ENCODE results near the gene VKORC1L1.
"Not testable (repeated sequence)": the region's sequence is repeated elsewhere in the genome, so short reads cannot be mapped to it uniquely, and the experiment has no call there.

VKORC1L1 gene

GRCh38 chr7:65978891-65979582, 106.2 kb downstream of the VKORC1L1 start:
- no peak for DNase-seq (ENCODE audit: low spot score)

DNA sequence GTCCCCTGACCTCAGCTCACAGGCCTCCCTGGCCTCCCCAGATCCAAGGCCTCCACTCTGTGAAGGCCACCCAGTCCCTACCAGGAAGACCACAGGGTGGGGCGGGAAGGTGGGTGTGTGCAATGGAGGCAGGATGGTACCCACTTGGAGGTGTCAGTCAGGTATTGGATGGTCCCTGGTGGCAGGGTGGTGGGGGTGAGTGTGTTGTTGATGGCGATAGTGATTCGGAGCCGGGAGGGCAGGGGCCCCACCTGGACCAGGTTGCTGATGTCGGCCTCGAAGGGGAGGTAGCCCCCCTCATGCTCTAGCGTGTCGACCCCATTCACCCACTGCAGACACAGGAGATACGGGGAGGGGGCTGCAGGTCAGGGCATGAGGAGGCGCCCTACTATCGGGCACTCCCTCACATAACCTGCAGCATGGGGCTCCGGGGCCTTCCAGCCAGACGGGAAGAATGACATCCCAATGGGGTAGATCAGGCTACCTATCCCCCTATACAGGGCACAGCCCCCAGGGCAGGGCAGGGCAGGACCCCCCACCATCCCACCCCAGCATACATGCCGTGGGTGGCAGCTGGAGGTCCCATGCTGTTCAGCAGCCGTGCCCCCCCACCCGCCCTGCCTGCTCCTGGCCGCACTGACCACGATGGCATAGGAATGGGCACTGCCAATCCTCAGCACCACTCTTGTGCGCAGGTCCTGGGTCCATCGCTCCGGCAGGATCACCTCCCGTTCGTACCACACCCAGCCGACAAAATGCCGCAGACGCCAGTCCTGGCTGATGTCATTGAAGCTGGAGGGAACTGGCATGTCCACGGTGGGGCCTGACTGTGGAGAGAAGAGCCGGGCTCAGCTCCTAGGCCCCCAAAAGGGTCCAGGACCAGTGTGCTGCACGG, 107.0 kb downstream of the VKORC1L1 start:
- no peak for DNase-seq (ENCODE audit: low spot score)

GRCh38 chr7:65980478-65981250, 107.8 kb downstream of the VKORC1L1 start:
- peak; percentile 20 for DNase-seq (ENCODE audit: low spot score)

- DNase-seq (ENCODE audit: low spot score): peak; percentile 88
Observed at GRCh38 chr7:65981965-65982792, 109.3 kb downstream of the VKORC1L1 start, which contains the start of gene GUSB. Gene GUSB, minus strand, starts transcription at chr7:65982213. Its CDS starts 30 bp downstream, at chr7:65982183.

DNA sequence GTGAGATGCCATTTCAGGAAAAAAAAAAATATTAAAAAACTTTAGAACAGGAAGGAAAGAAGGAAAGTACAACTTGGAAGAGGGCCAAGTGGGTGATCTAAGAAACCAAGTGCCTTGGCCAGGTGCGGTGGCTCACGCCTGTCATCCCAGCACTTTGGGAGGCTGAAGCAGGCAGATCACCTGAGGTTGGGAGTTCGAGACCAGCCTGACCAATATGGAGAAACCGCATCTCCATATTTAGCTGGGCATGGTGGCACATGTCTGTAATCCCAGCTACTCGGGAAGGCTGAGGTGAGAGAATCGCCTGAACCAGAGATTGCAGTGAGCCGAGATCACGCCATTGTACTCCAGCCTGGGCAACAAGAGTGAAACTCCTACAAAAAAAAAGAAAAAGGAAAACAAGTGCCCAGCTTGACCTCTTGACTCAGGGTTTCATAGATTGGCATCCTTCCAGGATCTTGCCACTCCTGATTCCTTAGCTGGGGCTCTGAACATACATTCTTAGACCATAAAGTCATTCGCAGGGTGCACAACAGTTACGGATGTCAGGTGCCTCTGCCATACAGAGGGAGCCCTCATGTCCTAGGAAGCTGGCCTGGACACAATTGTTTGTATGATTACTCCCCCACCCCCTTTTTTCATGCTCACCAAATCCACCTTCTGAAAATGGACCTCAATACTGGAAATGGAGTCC, 111.2 kb downstream of the VKORC1L1 start:
- DNase-seq (ENCODE audit: low spot score): no peak

DNA sequence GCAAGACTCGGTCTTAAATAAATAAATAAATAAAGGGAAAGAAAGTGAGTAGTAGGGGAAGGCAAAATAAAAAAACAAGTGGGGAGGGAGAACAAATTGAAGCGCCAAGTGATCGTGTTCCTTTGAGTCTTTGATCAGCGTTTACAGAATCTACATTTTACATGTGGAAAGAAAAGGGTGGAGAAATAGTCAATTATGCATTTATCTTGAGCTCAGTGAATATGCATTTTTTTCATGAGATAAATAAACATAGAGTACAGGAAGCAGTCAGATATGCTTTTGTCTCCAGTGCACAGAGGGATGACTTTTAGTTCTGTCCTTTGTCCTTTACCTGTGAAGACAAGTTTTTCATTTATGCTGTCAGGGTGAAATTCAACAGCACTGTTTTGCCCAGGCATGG, 115.2 kb downstream of the VKORC1L1 start:
- DNase-seq (ENCODE audit: low spot score): no peak

DNA sequence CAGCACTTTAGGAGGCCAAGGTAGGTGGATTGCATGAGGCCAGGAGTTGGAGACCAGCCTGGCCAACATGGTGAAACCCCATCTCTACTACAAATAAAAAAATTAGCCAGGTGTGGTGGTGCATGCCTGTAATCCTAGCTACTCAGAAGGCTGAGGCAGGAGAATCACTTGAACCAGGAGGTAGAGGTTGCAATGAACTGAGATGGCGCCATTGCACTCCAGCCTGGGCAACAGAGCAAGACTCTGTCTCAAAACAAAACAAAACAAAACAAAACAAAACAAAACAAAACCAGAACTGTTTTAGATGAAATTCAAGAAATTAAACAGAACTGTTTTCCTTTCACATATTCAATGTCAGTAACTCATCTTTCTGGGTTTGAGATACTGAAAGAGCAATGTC, 115.6 kb downstream of the VKORC1L1 start:
- not testable (repeated sequence) for DNase-seq (ENCODE audit: low spot score)

DNA sequence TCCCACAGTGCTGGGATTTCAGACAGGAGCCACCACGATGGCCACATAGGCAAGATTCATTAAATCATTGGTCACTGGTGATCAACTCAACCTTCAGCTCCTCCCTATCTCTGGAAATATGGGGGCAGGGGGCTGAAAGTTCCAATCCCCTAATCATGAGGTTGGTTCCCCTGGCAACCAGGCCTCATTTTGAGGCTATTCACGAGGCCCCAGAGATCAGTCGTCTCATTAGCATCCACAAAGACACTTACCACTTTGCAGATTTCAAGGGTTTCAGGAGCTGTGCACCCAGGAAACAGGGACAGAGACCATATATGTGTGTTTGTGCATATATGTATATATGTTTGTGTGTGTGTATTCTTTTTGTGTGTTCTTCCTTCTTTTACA, 116.8 kb downstream of the VKORC1L1 start:
- no peak for DNase-seq (ENCODE audit: low spot score)

DNA sequence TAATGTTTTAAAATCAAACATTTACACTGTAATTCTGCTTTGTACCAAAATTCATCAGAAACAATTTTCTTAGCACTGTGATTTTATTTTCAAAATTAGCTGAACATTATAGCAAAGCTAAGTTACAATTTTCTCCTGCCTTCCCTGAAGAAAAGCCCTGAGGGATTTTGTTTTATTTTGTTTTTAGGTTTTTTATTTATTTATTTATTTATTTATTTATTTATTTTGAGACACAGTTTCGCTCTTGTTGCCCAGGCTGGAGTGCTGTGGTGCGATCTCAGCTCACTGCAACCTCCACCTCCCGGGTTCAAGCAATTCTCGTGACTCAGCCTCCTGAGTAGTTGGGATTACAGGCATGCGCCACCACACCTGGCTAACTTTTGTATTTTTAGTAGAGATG, 119.0 kb downstream of the VKORC1L1 start:
- not testable (repeated sequence) for DNase-seq (ENCODE audit: low spot score)

DNA sequence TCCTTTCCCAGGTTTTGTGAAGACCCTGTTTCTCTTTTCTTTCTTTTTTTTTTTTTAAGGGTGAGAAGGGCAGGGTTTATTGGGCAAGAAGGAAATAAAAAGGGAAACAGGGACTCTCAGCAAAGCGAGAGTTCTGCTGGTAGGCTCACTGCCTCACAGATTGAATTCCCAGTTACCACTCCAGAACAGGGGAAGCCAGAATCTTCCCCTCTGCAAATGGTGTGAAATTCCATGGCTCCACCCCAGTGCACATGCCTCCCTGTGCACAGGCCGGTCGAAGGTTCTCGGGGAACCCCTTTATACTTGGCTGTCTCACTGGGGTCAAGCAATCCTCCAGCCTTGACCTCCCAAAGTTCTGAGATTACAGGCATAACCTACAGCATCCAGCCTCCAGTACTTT, 119.7 kb downstream of the VKORC1L1 start:
- no peak for DNase-seq (ENCODE audit: low spot score)

DNA sequence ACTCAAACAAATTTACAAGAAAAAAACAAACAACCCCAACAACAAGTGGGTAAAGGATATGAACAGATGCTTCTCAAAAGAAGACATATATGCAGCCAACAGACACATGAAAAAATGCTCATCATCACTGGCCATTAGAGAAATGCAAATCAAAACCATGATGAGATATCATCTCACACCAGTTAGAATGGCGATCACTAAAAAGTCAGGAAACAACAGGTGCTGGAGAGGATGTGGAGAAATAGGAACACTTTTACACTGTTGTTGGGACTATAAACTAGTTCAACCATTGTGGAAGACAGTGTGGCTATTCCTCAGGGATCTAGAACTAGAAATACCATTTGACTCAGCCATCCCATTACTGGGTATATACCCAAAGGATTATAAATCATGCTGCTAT, 122.1 kb downstream of the VKORC1L1 start:
- DNase-seq (ENCODE audit: low spot score): not testable (repeated sequence)

DNA sequence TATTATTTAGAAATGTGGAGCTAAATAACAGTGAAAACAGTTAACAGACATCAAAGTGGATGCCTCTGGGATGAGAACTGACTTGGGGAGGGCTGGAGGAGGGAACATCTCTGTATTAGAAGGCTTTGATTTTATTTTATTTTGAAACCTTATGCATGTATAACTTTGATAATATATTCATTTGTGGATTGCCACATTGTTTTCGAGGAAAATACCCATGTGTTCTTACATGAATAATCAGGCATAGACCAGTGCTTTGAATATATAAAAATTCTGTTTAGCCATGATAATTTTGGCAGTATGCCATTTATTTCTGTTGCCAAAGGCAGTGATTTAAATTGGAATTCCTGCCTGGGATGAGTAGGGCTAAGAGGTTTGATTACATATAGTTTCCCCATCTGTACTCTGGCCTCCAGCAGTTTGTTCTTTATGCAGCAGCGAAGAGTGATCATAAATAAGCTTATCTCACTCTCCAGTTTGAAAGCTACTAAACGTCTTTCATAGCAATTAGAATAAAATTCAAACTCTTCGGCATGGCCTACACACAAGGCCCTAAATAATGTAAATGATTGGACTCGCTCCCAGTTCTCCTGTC, 128.0 kb downstream of the VKORC1L1 start:
- not testable (repeated sequence) for DNase-seq (ENCODE audit: low spot score)

DNA sequence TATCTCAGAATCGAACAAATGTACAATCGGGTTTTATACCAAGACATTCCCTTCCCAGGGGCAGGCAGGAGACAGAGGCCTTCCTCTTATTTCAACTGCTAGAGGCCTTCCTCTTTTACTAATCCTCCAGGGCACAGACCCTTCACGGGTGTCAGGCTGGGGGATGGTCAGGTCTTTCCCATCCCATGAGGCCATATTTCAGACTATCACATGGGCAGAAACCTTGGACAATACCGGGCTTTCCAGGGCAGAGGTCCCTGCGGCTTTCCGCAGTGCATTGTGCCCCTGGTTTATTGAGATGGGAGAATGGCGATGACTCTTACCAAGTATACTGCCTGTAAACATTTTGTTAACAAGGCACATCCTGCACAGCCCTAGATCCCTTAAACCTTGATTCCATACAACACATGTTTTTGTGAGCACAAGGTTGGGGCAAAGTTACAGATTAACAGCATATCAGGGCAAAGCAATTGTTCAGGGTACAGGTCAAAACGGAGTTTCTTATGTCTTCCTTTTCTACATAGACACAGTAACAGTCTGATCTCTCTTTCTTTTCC, 132.3 kb downstream of the VKORC1L1 start:
- not testable (repeated sequence) for DNase-seq (ENCODE audit: low spot score)

DNA sequence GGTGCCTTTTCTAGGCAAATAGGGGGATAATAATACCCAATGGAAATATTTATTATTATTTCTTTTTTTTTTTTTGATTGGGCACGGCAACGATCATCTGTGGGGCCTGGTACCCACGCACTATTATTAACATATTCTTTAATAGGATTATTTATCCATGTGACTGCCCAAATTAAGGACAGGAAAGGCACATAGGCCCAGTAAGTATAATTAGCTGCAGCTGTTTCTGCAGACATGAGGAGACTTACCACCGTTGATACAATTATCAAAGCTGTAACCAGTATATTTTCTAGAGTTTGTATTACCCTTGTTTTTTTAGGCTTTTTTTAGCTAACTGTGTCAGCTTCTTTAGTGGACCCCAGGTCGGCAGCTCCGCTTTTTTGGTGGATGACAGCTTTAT, 134.4 kb downstream of the VKORC1L1 start:
- DNase-seq (ENCODE audit: low spot score): no peak
